ENCODE data around the gene CUL3. TPM values are rescaled to one million over a fixed set of nuclear protein-coding genes. Genes with fewer than 3 reads are reported as not detected.

The CUL3 gene
- total and polyA plus RNA-seq, 2 of the 8 experiments (the other 6 are each of a cell fraction or from before 2014, with no cell fraction given) = 28.5 to 113 TPM

Other genes with a start within 250 kb of the CUL3 start
- gene FAM124B, start 183.3 kb downstream of the CUL3 start, total RNA-seq (2021; fragmentation: NEBNext Ultra II Directional; extraction: Animal tissue kit (Norgen Biotek cat#: 25700)) = 2.0 and 2.6 TPM in 2 replicates
- 2.1 TPM in 2 replicates for gene FAM124B, start 183.3 kb downstream of the CUL3 start, polyA plus RNA-seq (2011; rRNA removed)
- not detected in 2 replicates for gene CCDC195, start 131.0 kb upstream of the CUL3 start, total RNA-seq (2021; fragmentation: NEBNext Ultra II Directional; extraction: Animal tissue kit (Norgen Biotek cat#: 25700))
- gene CCDC195, start 131.0 kb upstream of the CUL3 start, polyA plus RNA-seq (2011; rRNA removed) = not detected in 2 replicates

Measured in H1 (cell line).